ENCODE data around the gene DNASE2B.

- TF ChIP-seq CTCF (IDR thresholded peaks at IDR 0.05), result no peak
- no peak for TF ChIP-seq POLR2A (IDR thresholded peaks at IDR 0.05)
Observed at GRCh38 chr1:84402060-84402459, 3.8 kb downstream of the DNASE2B start.
